HG02852 (cell line): ENCODE results near the gene CDH12.
"Not testable (repeated sequence)": the region's sequence is repeated elsewhere in the genome, so short reads cannot be mapped to it uniquely, and the experiment has no call there.

Source experiments
- ATAC-seq: cut with Tn5 transposase; IDR thresholded peaks from one replicate; pipeline ENCODE4 v1.9.1; 2021; ENCODE audit warnings: mild to moderate bottlenecking, moderate library complexity; ENCODE audit not compliant: unreplicated experiment

The CDH12 gene

DNA sequence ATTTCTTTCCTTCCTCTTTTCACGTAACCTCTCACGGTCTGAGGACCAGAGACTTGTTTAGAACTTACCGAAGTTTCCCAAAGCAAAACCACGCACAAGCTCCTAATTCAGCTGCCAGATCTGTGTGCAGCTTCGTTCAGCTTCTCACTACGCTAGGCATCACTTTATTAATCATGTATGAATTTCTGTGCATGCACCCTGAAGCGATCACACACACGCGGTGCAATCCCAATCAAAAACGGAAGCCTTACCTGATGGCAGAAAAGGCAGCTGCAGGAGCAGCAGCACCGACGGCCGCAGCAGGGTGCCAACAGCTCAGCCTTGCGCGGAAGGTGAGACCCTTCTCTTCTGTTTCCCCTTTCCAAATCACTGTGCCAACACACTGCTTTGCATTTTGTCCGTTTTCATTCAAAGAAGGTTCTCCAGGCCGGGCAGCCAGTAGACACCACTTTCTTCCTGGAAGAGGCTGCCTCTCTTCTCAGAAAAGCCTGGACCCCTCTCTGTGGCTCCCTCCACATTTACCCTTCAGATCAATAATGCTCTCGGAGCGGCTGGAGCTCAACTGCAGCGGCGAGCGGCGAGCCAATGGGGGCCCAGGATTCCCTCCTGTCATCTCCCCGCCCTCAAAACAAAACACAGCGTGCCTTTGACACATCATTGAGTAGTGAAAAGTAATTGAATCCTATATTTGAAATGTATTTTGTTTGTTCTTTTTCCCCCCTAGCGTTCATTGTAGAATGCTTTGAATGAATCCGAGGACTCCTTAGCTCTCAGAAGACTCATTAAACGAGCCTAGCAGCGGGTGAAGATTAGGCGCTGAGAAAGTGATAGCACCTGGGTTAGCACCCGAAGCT, at the start of gene CDH12:
TSS of gene CDH12 (minus strand) at position 538 of the 854 bp plus-strand sequence.
- ATAC-seq = peak; percentile 60

- no peak for ATAC-seq
Observed at GRCh38 chr5:22901885-22902284, 48.7 kb upstream of the CDH12 start.

GRCh38 chr5:22900801-22901310, 47.7 kb upstream of the CDH12 start:
- no peak for ATAC-seq

DNA sequence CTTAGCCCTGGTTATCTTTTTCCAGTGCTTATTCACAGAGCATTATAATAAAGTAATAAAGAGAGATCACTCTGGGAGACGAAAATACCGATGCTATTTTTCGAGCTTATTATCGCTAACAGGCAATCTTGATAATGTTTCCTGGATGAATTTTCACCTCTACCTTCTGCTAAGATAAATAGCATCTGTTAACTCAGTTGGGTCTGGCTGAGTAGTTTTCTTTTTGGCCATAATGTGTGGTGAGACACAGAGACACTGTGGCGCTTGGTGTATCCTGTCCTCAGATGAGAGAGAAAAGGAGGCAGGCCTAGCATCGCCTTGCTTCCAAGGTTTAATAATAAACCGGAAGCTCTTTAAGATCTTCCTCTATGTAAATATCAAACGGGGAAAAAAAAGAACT, 46.2 kb upstream of the CDH12 start:
- ATAC-seq = no peak

- ATAC-seq = no peak
Observed at GRCh38 chr5:22896152-22896551, 43.0 kb upstream of the CDH12 start.

DNA sequence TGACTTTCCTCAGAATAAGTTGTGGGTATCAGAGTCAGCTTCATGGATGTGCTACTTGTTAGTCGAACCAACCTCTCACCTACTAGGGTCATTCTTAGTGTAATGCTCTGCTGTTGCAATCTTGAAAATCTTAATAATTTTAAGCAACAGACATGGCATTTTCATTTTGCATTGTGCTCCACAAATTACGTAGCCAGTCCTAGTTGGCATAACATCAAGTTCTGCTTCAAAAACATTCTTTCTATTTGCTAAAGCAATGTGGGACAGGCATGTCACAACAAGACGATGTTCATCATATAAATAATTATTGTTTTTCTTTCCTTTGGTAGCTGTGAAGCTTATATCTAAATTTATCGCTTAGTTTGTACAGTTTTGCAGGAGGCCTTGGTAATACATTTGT, 39.3 kb upstream of the CDH12 start:
- no peak for ATAC-seq

DNA sequence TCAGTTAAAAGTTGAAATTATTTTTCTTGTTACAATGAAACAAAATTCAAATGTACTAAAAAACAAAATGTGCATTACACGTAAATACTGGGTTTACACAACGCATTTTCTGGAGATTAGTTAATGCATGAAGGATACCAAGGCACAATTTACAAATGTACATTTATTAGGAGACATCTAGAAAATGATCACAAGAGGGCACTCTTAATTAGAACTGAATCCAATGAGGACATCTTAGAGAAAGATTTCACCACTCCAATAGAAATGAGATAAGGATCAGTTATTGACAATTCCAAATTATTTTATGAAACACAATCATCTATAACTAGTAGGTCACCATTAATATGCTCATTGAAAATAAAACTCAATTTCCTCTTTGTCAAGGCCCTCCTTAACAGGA, 36.6 kb upstream of the CDH12 start:
- ATAC-seq = no peak

DNA sequence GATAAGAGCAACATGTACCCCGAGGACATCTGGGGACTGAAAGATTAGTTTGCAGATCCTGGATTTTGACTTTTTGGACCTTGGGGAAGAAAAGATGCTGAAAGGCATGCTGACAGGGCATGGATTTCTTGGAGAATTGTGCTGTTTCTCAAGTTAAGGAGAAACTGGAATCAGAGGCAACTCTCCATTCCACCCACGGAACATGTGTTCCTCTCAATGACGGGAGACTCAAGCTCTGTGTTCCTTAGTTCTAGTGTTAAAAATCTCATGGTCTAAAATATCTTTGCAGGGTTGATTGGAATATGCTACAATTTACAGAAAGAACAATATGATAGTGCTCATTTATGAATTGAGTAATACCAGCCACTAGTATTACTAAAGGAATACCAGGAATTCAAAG, 34.4 kb upstream of the CDH12 start:
- no peak for ATAC-seq

- ATAC-seq = not testable (repeated sequence)
Observed at GRCh38 chr5:22858911-22859310, 5.8 kb upstream of the CDH12 start.

- no peak for ATAC-seq
Observed at GRCh38 chr5:22855824-22856223, 2.7 kb upstream of the CDH12 start.

DNA sequence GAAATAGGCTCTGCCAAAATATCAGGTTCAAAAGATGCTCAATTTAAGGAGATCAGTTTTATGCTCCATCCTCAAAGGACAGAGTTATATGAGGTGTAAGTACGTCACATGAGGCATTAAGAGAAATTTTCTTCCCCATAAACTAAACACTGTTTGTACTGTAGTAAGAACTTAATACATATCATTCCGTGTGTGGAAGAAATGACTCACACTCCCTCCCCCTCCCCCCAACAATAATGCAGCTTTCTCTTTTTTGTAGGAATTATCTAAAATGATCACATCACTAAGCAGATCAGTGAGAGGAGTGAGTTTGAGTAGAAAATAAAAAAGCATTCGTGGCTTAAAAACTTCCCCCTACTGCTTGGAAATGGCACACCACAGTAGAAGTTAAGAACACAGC, 2.2 kb downstream of the CDH12 start:
- ATAC-seq = no peak

- ATAC-seq = no peak
Observed at GRCh38 chr5:22846693-22847092, 6.5 kb downstream of the CDH12 start.

- ATAC-seq = no peak
Observed at GRCh38 chr5:22844636-22845035, 8.5 kb downstream of the CDH12 start.

DNA sequence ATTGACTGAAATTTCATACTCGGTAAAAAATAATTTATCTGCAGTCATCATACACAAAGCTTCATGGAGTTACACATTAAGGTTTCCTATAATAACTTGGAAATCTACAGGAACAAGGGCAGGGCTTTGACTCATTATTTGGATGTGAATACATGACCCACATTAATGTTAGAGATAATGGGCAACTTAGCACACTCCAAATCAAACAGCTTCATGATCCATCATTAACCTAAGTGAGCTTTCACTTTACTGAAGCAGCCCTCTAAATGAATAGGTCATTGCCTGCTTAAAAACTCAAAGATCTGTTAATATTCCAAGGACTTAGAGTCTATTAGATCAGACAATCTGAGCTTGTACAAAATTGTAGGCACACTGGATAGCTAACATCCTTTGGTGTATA, 9.0 kb downstream of the CDH12 start:
- ATAC-seq = no peak

DNA sequence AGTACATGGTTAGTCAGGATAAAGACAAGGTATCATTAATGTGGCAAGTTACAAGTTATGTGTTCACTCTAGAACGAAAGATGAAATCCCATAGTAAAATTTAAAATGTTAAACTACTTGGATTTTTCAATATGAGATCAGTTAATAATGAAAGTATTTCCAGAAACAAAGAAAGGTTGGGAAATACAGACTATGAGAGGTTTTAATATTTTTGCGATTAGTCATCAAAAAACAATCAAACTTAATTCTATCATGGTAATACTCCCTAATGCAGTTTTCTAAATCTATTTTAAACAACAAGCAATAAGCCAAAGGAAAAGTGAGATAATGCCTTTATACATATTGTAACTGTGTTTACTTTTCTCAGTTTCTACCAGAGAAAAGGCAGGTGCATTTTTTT, 10.6 kb downstream of the CDH12 start:
- ATAC-seq = no peak

DNA sequence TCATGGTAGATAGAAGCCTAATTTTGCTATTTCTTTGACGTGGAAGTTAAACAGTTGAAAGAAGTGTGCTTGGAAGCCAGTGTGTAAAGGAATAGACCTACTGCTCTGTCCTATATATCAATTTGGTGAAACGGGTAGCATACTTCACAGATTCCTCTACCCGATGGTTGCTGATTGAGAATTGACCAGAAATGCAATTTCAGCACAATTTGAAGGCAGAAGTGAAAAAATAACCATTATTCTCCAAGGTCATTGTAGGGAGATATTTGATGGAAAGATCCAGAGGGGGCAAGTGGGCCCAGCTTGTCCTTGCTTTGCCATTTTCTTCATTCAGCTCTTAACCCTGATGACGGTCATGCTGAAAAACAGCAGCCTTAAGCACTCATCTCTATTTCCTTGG, 15.3 kb downstream of the CDH12 start:
- ATAC-seq = no peak

- no peak for ATAC-seq
Observed at GRCh38 chr5:22835686-22836085, 17.5 kb downstream of the CDH12 start.

GRCh38 chr5:22793463-22793862, 59.7 kb downstream of the CDH12 start:
- no peak for ATAC-seq

- ATAC-seq = no peak
Observed at GRCh38 chr5:22787807-22788206, 65.3 kb downstream of the CDH12 start.

DNA sequence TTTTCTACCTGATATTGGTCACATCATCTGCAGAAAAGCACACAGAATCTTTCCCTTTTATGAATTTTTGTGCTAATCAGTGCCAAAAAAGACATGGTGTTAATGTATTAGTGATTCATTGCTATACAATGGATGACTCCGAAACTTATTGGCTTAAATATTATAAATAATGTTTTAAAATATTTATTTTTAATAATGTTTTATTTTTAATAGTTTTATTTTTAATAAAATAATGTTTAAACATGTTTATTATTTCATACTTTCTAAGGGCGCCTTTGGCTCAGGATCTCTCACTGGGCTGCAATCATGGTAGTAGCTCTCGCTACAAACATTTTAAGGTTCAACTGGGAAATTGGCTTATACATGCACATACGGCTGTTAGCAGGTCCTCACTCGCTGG, 65.7 kb downstream of the CDH12 start:
- ATAC-seq = no peak

GRCh38 chr5:22780756-22781155, 72.4 kb downstream of the CDH12 start:
- no peak for ATAC-seq

DNA sequence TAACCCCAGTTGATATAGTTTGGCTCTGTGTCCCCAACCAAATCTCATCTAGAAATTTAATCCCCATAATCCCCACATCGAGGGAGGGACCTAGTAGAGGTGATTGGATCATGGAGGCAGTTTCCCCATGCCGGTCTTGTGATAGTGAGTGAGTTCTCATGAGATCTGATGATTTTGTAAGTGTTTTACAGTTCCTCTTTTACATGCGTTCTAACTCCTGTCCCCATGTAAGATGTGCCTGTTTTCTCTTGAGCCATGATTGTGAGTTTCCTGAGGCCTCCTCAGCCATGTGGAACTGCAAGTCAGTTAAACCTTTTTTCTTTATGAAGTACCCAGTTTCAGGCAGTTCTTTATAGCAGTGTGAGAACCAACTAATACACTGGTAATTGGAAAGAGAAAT, 73.6 kb downstream of the CDH12 start:
- ATAC-seq = no peak

DNA sequence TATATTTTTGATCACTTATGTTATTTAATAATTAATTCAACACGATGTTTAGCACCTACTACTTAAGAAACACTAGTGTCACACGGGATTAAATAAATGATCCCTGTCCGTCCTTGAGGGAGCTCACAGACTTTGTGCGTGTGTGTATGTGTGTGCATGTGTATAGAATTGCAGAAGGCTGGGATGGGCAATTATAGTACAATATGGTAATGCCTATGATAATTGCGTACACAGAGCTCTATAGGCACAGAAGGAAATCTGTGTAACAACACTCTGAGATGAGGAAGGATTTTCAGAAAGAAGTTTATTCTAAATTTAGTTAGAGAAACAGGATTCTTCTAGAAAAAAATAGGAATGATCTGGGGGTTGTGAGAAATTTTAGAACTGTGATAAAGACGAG, 76.9 kb downstream of the CDH12 start:
- ATAC-seq = no peak
